Parathyroid adenoma (tissue), 2 donors: ENCODE results near the gene GSTM1.

Experiments used
- H2AFZ ChIP-seq: fragments of 300-600 bp; sonication (generic); one replicate; pipeline ENCODE4 v1.7.0; 2017; ENCODE audit warnings: antibody characterized with exemption, mild to moderate bottlenecking
- H3K27ac ChIP-seq: fragments of 300-600 bp; sonication (generic); one replicate; pipeline ENCODE4 v1.7.0; 2017
- H3K27me3 ChIP-seq: fragments of 300-600 bp; sonication (generic); one replicate; pipeline ENCODE4 v1.7.0; 2017; ENCODE audit warnings: low read length; ENCODE audit not compliant: control insufficient read depth, insufficient read depth
- H3K36me3 ChIP-seq: fragments of 300-600 bp; sonication (generic); one replicate; pipeline ENCODE4 v1.7.0; 2017; ENCODE audit warnings: low read length; ENCODE audit not compliant: control insufficient read depth, insufficient read depth
- H3K4me1 ChIP-seq: fragments of 300-600 bp; sonication (generic); one replicate; pipeline ENCODE4 v1.7.0; 2017; ENCODE audit warnings: control low read depth
- H3K4me2 ChIP-seq: fragments of 300-600 bp; sonication (generic); one replicate; pipeline ENCODE4 v1.7.0; 2017; ENCODE audit warnings: low read length
- H3K4me3 ChIP-seq: fragments of 300-600 bp; sonication (generic); one replicate; pipeline ENCODE4 v1.7.0; 2017; ENCODE audit warnings: low read depth, low read length
- H3K79me2 ChIP-seq: fragments of 300-600 bp; sonication (generic); one replicate; pipeline ENCODE4 v1.7.0; 2017; ENCODE audit warnings: control low read depth
- H3K9ac ChIP-seq: fragments of 300-600 bp; sonication (generic); one replicate; pipeline ENCODE4 v1.7.0; 2017; ENCODE audit warnings: mild to moderate bottlenecking
- H3K9me3 ChIP-seq: fragments of 300-600 bp; sonication (generic); one replicate; pipeline ENCODE4 v1.7.0; 2017; ENCODE audit warnings: low read length; ENCODE audit not compliant: control insufficient read depth
- TF ChIP-seq, protein P1 (sequence below): fragments of 300-600 bp; sonication (generic); IDR thresholded peaks from one replicate; pipeline ENCODE4 v1.7.0; 2017; ENCODE audit warnings: antibody characterized with exemption, mild to moderate bottlenecking
- donor health status: primary hyperparathyroidism.

GSTM1 gene

GRCh38 chr1:109740615-109741373 is 53.2 kb downstream of the GSTM1 start, which contains the start of gene GSTM3:
TSS of gene GSTM3 (minus strand) at chr1:109741038. CDS start at chr1:109740287, 751 bp downstream.
- no peaks in the 10 kb centered on the region for H3K4me1 ChIP-seq
- TF ChIP-seq, protein P1, sequence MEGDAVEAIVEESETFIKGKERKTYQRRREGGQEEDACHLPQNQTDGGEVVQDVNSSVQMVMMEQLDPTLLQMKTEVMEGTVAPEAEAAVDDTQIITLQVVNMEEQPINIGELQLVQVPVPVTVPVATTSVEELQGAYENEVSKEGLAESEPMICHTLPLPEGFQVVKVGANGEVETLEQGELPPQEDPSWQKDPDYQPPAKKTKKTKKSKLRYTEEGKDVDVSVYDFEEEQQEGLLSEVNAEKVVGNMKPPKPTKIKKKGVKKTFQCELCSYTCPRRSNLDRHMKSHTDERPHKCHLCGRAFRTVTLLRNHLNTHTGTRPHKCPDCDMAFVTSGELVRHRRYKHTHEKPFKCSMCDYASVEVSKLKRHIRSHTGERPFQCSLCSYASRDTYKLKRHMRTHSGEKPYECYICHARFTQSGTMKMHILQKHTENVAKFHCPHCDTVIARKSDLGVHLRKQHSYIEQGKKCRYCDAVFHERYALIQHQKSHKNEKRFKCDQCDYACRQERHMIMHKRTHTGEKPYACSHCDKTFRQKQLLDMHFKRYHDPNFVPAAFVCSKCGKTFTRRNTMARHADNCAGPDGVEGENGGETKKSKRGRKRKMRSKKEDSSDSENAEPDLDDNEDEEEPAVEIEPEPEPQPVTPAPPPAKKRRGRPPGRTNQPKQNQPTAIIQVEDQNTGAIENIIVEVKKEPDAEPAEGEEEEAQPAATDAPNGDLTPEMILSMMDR: no peak
- no peaks in the 10 kb centered on the region for H3K9me3 ChIP-seq
- H3K4me2 ChIP-seq: peak within 1 kb of the TSS; percentile 78
- peak within 1 kb of the TSS; percentile 96 for H2AFZ ChIP-seq
- no peaks in the 10 kb centered on the region for H3K27me3 ChIP-seq
- H3K27ac ChIP-seq: peak within 1 kb of the TSS; percentile 51
- H3K4me3 ChIP-seq: peak within 1 kb of the TSS; percentile 74
- H3K36me3 ChIP-seq: no peaks in the 10 kb centered on the region
- no peaks in the 10 kb centered on the region for H3K79me2 ChIP-seq
- H3K9ac ChIP-seq: no peak within 1 kb of the TSS
